ENCODE results near the gene ACSL6. TPM values are rescaled to one million over a fixed set of nuclear protein-coding genes. Genes with fewer than 3 reads are reported as not detected.

ACSL6 gene
- total RNA-seq, 1 donor from 2014 or later = not detected

GRCh38 chr5:132058646-132059042 is 47.2 kb upstream of the ACSL6 start:
- Mint-ChIP-seq H3K27ac (ENCODE audit: unreplicated experiment) (no peak overlapping the region), H3K27me3 (ENCODE audit: unreplicated experiment) (peaks cover 7% of the 10 kb centered on the region), H3K9me3 (ENCODE audit: unreplicated experiment) (no peaks in the 10 kb centered on the region), H3K36me3 (ENCODE audit: unreplicated experiment) (no peaks in the 10 kb centered on the region), H3K4me1 (ENCODE audit: unreplicated experiment) (no peaks in the 10 kb centered on the region), H3K4me3 (ENCODE audit: unreplicated experiment) (no peak overlapping the region)
- TF ChIP-seq CTCF (IDR thresholded peaks at IDR 0.05) = no peak
- DNase-seq (ENCODE audit: extremely low spot score, unreplicated experiment) = peak; percentile 46

GRCh38 chr5:132057498-132058255 is 46.2 kb upstream of the ACSL6 start:
- no peaks in the 10 kb centered on the region for H3K4me1 Mint-ChIP-seq (ENCODE audit: unreplicated experiment)
- peak; percentile 59 for DNase-seq (ENCODE audit: extremely low spot score, unreplicated experiment)
- TF ChIP-seq CTCF (IDR thresholded peaks at IDR 0.05) = no peak
- no peak overlapping the region for H3K27ac Mint-ChIP-seq (ENCODE audit: unreplicated experiment)
- no peaks in the 10 kb centered on the region for H3K36me3 Mint-ChIP-seq (ENCODE audit: unreplicated experiment)
- no peak overlapping the region for H3K4me3 Mint-ChIP-seq (ENCODE audit: unreplicated experiment)
- H3K27me3 Mint-ChIP-seq (ENCODE audit: unreplicated experiment) = peaks cover 13% of the 10 kb centered on the region
- H3K9me3 Mint-ChIP-seq (ENCODE audit: unreplicated experiment) = no peaks in the 10 kb centered on the region

GRCh38 chr5:132056610-132057497 is 45.4 kb upstream of the ACSL6 start:
- no peak for TF ChIP-seq CTCF (IDR thresholded peaks at IDR 0.05)
- H3K4me1 Mint-ChIP-seq (ENCODE audit: unreplicated experiment) = no peaks in the 10 kb centered on the region
- no peaks in the 10 kb centered on the region for H3K9me3 Mint-ChIP-seq (ENCODE audit: unreplicated experiment)
- peak; percentile 73 for DNase-seq (ENCODE audit: extremely low spot score, unreplicated experiment)
- H3K27ac Mint-ChIP-seq (ENCODE audit: unreplicated experiment) = no peak overlapping the region
- peaks cover 13% of the 10 kb centered on the region for H3K27me3 Mint-ChIP-seq (ENCODE audit: unreplicated experiment)
- no peak overlapping the region for H3K4me3 Mint-ChIP-seq (ENCODE audit: unreplicated experiment)
- no peaks in the 10 kb centered on the region for H3K36me3 Mint-ChIP-seq (ENCODE audit: unreplicated experiment)

GRCh38 chr5:132055808-132056609 is 44.6 kb upstream of the ACSL6 start:
- Mint-ChIP-seq H3K9me3 (ENCODE audit: unreplicated experiment) (no peaks in the 10 kb centered on the region), H3K27ac (ENCODE audit: unreplicated experiment) (no peak overlapping the region), H3K27me3 (ENCODE audit: unreplicated experiment) (peaks cover 19% of the 10 kb centered on the region), H3K4me3 (ENCODE audit: unreplicated experiment) (no peak overlapping the region), H3K36me3 (ENCODE audit: unreplicated experiment) (no peaks in the 10 kb centered on the region), H3K4me1 (ENCODE audit: unreplicated experiment) (no peaks in the 10 kb centered on the region)
- DNase-seq (ENCODE audit: extremely low spot score, unreplicated experiment) = peak; percentile 79
- TF ChIP-seq CTCF (IDR thresholded peaks at IDR 0.05) = no peak

Measured in osteocyte (in vitro differentiated cells).